Measurements from ENCODE around the gene SLC22A25.
"Not testable (repeated sequence)": the region's sequence is repeated elsewhere in the genome, so short reads cannot be mapped to it uniquely, and the experiment has no call there.

SLC22A25 gene

GRCh38 chr11:63242089-63242781 lies 1.2 kb downstream of the SLC22A25 start:
- H3K4me1 Mint-ChIP-seq (ENCODE audit: low read depth) = peaks cover 44% of the 10 kb centered on the region
- no peaks in the 10 kb centered on the region for H3K36me3 Mint-ChIP-seq
- H3K9me3 Mint-ChIP-seq (ENCODE audit: low read depth) = no peaks in the 10 kb centered on the region
- H3K4me3 Mint-ChIP-seq = peak overlapping the region; percentile 46
- H3K27me3 Mint-ChIP-seq = peaks cover 2% of the 10 kb centered on the region
- peak overlapping the region; percentile 42 for H3K27ac Mint-ChIP-seq

GRCh38 chr11:63240791-63241379 lies 2.5 kb downstream of the SLC22A25 start:
- H3K27me3 Mint-ChIP-seq = peaks cover 3% of the 10 kb centered on the region
- H3K4me1 Mint-ChIP-seq (ENCODE audit: low read depth) = peaks cover 55% of the 10 kb centered on the region
- peaks cover 3% of the 10 kb centered on the region for H3K36me3 Mint-ChIP-seq
- no peak overlapping the region for H3K27ac Mint-ChIP-seq
- peaks cover 4% of the 10 kb centered on the region for H3K9me3 Mint-ChIP-seq (ENCODE audit: low read depth)
- no peak overlapping the region for H3K4me3 Mint-ChIP-seq

- H3K36me3 Mint-ChIP-seq = peaks cover 3% of the 10 kb centered on the region
- H3K27ac Mint-ChIP-seq = no peak overlapping the region
- H3K27me3 Mint-ChIP-seq = peaks cover 3% of the 10 kb centered on the region
- peaks cover 8% of the 10 kb centered on the region for H3K9me3 Mint-ChIP-seq (ENCODE audit: low read depth)
- peaks cover 63% of the 10 kb centered on the region for H3K4me1 Mint-ChIP-seq (ENCODE audit: low read depth)
- no peak overlapping the region for H3K4me3 Mint-ChIP-seq
These were observed 3.3 kb downstream of the SLC22A25 start for GRCh38 chr11:63240098-63240497.

- Mint-ChIP-seq H3K27me3 (peaks cover 2% of the 10 kb centered on the region), H3K36me3 (peaks cover 3% of the 10 kb centered on the region), H3K4me1 (ENCODE audit: low read depth) (peaks cover 69% of the 10 kb centered on the region), H3K27ac (no peak overlapping the region), H3K9me3 (ENCODE audit: low read depth) (peaks cover 8% of the 10 kb centered on the region), H3K4me3 (no peak overlapping the region)
These were observed 4.1 kb downstream of the SLC22A25 start for GRCh38 chr11:63239254-63239653.

GRCh38 chr11:63237413-63237812 lies 6.0 kb downstream of the SLC22A25 start:
- no peak overlapping the region for H3K4me3 Mint-ChIP-seq
- peaks cover 3% of the 10 kb centered on the region for H3K36me3 Mint-ChIP-seq
- H3K9me3 Mint-ChIP-seq (ENCODE audit: low read depth) = peaks cover 8% of the 10 kb centered on the region
- peaks cover 1% of the 10 kb centered on the region for H3K27me3 Mint-ChIP-seq
- no peak overlapping the region for H3K27ac Mint-ChIP-seq
- peaks cover 57% of the 10 kb centered on the region for H3K4me1 Mint-ChIP-seq (ENCODE audit: low read depth)

- not testable (repeated sequence) for H3K36me3 Mint-ChIP-seq; H3K27me3 Mint-ChIP-seq; H3K9me3 Mint-ChIP-seq (ENCODE audit: low read depth)
- H3K4me1 Mint-ChIP-seq (ENCODE audit: low read depth) = peaks cover 41% of the 10 kb centered on the region
- peak overlapping the region; percentile 61 for H3K4me3 Mint-ChIP-seq
- peak overlapping the region; percentile 46 for H3K27ac Mint-ChIP-seq
These were observed 7.6 kb downstream of the SLC22A25 start for GRCh38 chr11:63235471-63236461.

- Mint-ChIP-seq H3K27me3 (no peaks in the 10 kb centered on the region), H3K4me3 (no peak overlapping the region), H3K4me1 (ENCODE audit: low read depth) (peaks cover 7% of the 10 kb centered on the region), H3K27ac (no peak overlapping the region), H3K36me3 (no peaks in the 10 kb centered on the region), H3K9me3 (ENCODE audit: low read depth) (no peaks in the 10 kb centered on the region)
These were observed 13.6 kb downstream of the SLC22A25 start for GRCh38 chr11:63229815-63230214.

GRCh38 chr11:63227521-63228107 lies 15.8 kb downstream of the SLC22A25 start:
- Mint-ChIP-seq H3K27ac (no peak overlapping the region), H3K4me3 (no peak overlapping the region), H3K9me3 (ENCODE audit: low read depth) (no peaks in the 10 kb centered on the region), H3K4me1 (ENCODE audit: low read depth) (no peaks in the 10 kb centered on the region), H3K36me3 (no peaks in the 10 kb centered on the region), H3K27me3 (no peaks in the 10 kb centered on the region)

GRCh38 chr11:63226488-63227114 lies 16.8 kb downstream of the SLC22A25 start:
- no peaks in the 10 kb centered on the region for H3K36me3 Mint-ChIP-seq
- no peaks in the 10 kb centered on the region for H3K27me3 Mint-ChIP-seq
- no peaks in the 10 kb centered on the region for H3K9me3 Mint-ChIP-seq (ENCODE audit: low read depth)
- H3K4me3 Mint-ChIP-seq = no peak overlapping the region
- H3K27ac Mint-ChIP-seq = no peak overlapping the region
- H3K4me1 Mint-ChIP-seq (ENCODE audit: low read depth) = no peaks in the 10 kb centered on the region

GRCh38 chr11:63214093-63214492 lies 29.3 kb downstream of the SLC22A25 start:
- Mint-ChIP-seq H3K4me3 (no peak overlapping the region), H3K27me3 (peaks cover 1% of the 10 kb centered on the region), H3K9me3 (ENCODE audit: low read depth) (no peaks in the 10 kb centered on the region), H3K27ac (no peak overlapping the region), H3K36me3 (no peaks in the 10 kb centered on the region), H3K4me1 (ENCODE audit: low read depth) (no peaks in the 10 kb centered on the region)

GRCh38 chr11:63212742-63213141 lies 30.7 kb downstream of the SLC22A25 start:
- H3K4me1 Mint-ChIP-seq (ENCODE audit: low read depth) = no peaks in the 10 kb centered on the region
- no peak overlapping the region for H3K4me3 Mint-ChIP-seq
- no peaks in the 10 kb centered on the region for H3K36me3 Mint-ChIP-seq
- H3K27ac Mint-ChIP-seq = no peak overlapping the region
- H3K27me3 Mint-ChIP-seq = peaks cover 1% of the 10 kb centered on the region
- H3K9me3 Mint-ChIP-seq (ENCODE audit: low read depth) = no peaks in the 10 kb centered on the region

GRCh38 chr11:63210111-63210510 lies 33.3 kb downstream of the SLC22A25 start:
- Mint-ChIP-seq H3K27me3 (peaks cover 1% of the 10 kb centered on the region), H3K9me3 (ENCODE audit: low read depth) (no peaks in the 10 kb centered on the region), H3K4me1 (ENCODE audit: low read depth) (no peaks in the 10 kb centered on the region), H3K4me3 (no peak overlapping the region), H3K36me3 (no peaks in the 10 kb centered on the region), H3K27ac (no peak overlapping the region)
